GM13977 (cell line): Measurements from ENCODE around the gene ACP2.

Source experiments
- DNase-seq: peaks from one replicate; pipeline ENCODE4 v3.0.0; 2012; ENCODE audit warnings: low spot score
- in situ Hi-C: fragments of 300-500 bp; cut with MboI; formaldehyde crosslinking; loops from one replicate; pipeline ENCODE4 v1.12.0; 2022; ENCODE audit warnings: low sequenced_read_pairs, low pct_unique_long_range_greater_than_20kb, mixed read lengths, inconsistent platforms; ENCODE audit not compliant: unreplicated experiment
- TF ChIP-seq, protein P1 (sequence below): IDR thresholded peaks from 2 replicates; pipeline ENCODE4 v1.5.1; 2012; ENCODE audit warnings: mild to moderate bottlenecking, control low read depth; ENCODE audit not compliant: insufficient read depth; ENCODE audit errors: extremely low read depth, missing control alignments

ACP2 gene

GRCh38 chr11:47274495-47275235 lies 26.1 kb upstream of the ACP2 start:
- no peak for DNase-seq
- TF ChIP-seq, protein P1, sequence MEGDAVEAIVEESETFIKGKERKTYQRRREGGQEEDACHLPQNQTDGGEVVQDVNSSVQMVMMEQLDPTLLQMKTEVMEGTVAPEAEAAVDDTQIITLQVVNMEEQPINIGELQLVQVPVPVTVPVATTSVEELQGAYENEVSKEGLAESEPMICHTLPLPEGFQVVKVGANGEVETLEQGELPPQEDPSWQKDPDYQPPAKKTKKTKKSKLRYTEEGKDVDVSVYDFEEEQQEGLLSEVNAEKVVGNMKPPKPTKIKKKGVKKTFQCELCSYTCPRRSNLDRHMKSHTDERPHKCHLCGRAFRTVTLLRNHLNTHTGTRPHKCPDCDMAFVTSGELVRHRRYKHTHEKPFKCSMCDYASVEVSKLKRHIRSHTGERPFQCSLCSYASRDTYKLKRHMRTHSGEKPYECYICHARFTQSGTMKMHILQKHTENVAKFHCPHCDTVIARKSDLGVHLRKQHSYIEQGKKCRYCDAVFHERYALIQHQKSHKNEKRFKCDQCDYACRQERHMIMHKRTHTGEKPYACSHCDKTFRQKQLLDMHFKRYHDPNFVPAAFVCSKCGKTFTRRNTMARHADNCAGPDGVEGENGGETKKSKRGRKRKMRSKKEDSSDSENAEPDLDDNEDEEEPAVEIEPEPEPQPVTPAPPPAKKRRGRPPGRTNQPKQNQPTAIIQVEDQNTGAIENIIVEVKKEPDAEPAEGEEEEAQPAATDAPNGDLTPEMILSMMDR: no peak
- in situ Hi-C loops: no loop called here

GRCh38 chr11:47272706-47273105 lies 24.1 kb upstream of the ACP2 start:
- in situ Hi-C loops: no loop called here
- TF ChIP-seq, protein P1: no peak
- DNase-seq: peak; percentile 45

DNA sequence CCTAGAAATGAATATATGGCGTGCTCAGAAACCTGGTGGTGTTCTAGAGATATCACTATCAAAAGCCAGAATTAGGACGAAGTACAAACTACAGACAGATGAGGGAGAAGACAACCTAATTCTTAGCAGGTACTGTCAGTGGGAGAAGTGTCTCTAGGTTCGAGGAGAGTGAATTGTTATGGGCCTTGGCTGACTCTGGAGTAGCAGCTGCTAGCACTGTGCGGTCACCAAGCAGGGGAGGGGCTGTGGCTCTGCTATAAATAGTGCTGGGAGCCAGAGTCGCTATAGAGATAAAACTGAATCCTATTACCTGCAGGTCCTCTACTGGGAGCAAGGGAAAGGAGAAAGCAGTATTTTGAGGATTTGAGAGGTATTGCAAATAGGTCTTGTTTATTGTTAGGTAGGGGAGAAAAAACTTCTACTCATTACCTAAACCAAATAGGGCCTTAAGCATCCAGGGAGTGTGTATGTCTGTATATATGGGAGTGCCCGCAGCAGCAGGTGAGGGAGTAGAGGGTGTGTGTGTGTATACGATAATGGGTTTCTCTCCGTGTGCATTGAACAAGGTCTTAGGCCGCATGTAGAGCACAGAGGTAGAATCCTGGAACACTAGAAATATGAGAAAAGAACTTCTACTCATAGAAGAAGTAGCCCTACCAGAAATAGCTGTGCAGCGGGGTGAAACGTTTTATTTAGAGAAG lies 23.5 kb upstream of the ACP2 start:
- peak; percentile 56 for DNase-seq
- TF ChIP-seq, protein P1: no peak
- in situ Hi-C loops: no loop called here

DNA sequence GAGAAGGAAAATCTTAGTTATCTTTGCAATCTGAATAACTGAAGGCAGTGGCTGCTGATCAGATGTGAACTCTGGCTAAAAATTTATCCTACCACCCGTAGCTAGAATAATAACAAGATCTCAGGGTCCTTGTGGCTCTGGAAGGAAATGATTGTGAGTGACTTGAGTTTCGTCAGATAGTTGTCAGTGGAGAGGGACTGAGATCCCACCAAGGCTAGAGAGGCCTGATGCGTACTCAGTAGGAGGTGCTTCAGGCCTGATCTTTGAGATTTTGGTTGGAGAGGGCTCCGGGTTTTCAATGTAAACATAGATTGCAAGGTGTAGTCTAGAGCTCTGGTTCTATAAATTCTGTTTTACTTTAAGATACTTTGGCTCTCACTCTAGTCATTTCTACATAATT lies 22.7 kb upstream of the ACP2 start:
- TF ChIP-seq, protein P1: no peak
- DNase-seq: no peak
- in situ Hi-C loops: no loop called here

- peak; percentile 43 for DNase-seq
- TF ChIP-seq, protein P1: peak; percentile 32
- in situ Hi-C loops: no loop called here
Observed at GRCh38 chr11:47270331-47271271, 22.0 kb upstream of the ACP2 start.

- in situ Hi-C loops: no loop called here
- DNase-seq: peak; percentile 98
Observed at GRCh38 chr11:47269829-47270305, 21.3 kb upstream of the ACP2 start, which contains the start of gene MADD. Gene MADD (plus strand): TSS chr11:47270133.

More at GRCh38 chr11:47269829-47270305, 21.3 kb upstream of the ACP2 start, which contains the start of gene MADD:
- TF ChIP-seq, protein P1: peak; percentile 20
